ENCODE results near the gene RINL.

The RINL gene

GRCh38 chr19:38877781-38878574 lies at the start of gene RINL:
RINL (minus strand) TSS chr19:38878275; CDS start chr19:38876742, 1,533 bp downstream.
- peak in 2 of 51 donors; percentile 13 to 14 for DNase-seq

GRCh38 chr19:38924388-38924787 lies 46.3 kb upstream of the RINL start:
- no peak for DNase-seq

GRCh38 chr19:38922482-38922881 lies 44.4 kb upstream of the RINL start:
- DNase-seq: no peak

- no peak for DNase-seq
These were observed 43.6 kb upstream of the RINL start for GRCh38 chr19:38921420-38922274.

GRCh38 chr19:38920602-38921419 lies 42.7 kb upstream of the RINL start:
- DNase-seq: no peak

- DNase-seq: no peak
These were observed 41.9 kb upstream of the RINL start for GRCh38 chr19:38919837-38920601.

GRCh38 chr19:38918526-38918925 lies 40.5 kb upstream of the RINL start:
- no peak for DNase-seq

GRCh38 chr19:38917921-38918491 lies 39.9 kb upstream of the RINL start:
- DNase-seq: no peak

GRCh38 chr19:38917516-38917915 lies 39.4 kb upstream of the RINL start:
- no peak for DNase-seq

GRCh38 chr19:38915329-38916321 lies 37.5 kb upstream of the RINL start:
- no peak for DNase-seq

GRCh38 chr19:38913958-38914357 lies 35.9 kb upstream of the RINL start:
- no peak for DNase-seq

- no peak for DNase-seq
These were observed 34.8 kb upstream of the RINL start for GRCh38 chr19:38912600-38913514.

GRCh38 chr19:38911388-38912001 lies 33.4 kb upstream of the RINL start:
- no peak for DNase-seq

GRCh38 chr19:38910488-38910887 lies 32.4 kb upstream of the RINL start:
- no peak for DNase-seq

GRCh38 chr19:38908911-38909310 lies 30.8 kb upstream of the RINL start:
- DNase-seq: no peak

GRCh38 chr19:38907670-38908069 lies 29.6 kb upstream of the RINL start:
- no peak for DNase-seq

GRCh38 chr19:38907227-38907626 lies 29.2 kb upstream of the RINL start:
- DNase-seq: no peak

- no peak for DNase-seq
These were observed 27.5 kb upstream of the RINL start for GRCh38 chr19:38905620-38906019.

Measured in hypothalamus (tissue), 51 donors.